Measurements from ENCODE around the gene FAM107B.

DNA sequence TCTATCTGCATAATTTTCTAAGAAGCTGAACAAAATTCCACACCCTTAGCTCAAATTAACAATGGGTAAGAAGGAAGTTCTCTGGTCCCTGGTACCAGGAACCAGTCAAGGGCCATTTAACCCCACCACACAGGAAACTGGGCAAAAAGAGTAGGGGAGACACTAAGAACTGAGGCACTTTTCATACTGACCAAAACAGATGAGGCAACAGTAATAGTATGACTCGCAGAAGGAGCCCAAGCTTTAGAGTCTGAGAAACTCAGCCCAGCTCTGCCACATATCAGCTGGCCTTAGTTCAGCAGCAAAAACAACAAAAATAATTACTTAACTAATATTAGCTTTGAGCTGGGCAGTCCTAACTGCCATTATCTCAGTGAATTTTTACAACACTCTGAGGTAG, 221.2 kb downstream of the FAM107B start:
- TF ChIP-seq REST (IDR thresholded peaks at IDR 0.05; ENCODE audit: low read depth), result no peak
- TF ChIP-seq EP300 (IDR thresholded peaks at IDR 0.05; ENCODE audit: borderline replicate concordance), result no peak
- no peak for TF ChIP-seq EGR1 (IDR thresholded peaks at IDR 0.05)
- no peak for TF ChIP-seq NFIC (IDR thresholded peaks at IDR 0.05)
